Ovary (tissue), 3 donors: ENCODE measurements around the gene ANK3.

Source experiments
- CTCF ChIP-seq, 3 donors: fragments of 450-650 bp in 2 of 3; fragments of 200-600 bp in 1 of 3; IDR thresholded peaks; one replicate each; pipeline versions ENCODE4 v1.5.1 to v1.8.0; 2016 to 2022; ENCODE audit warnings: antibody characterized with exemption in 3 of 3, mild to moderate bottlenecking in 1 of 3
- EP300 ChIP-seq: sonication (generic); formaldehyde crosslinking; IDR thresholded peaks from one replicate; pipeline ENCODE4 v1.6.1; 2017; ENCODE audit warnings: antibody characterized with exemption
- donor health status: DM: no; HTN: no; CAD: no.

GRCh38 chr10:60303778-60304177 is 85.9 kb downstream of the ANK3 start:
- TF ChIP-seq CTCF (IDR thresholded peaks at IDR 0.05) (no peak), EP300 (no peak)
